Measurements from ENCODE around the gene RNF7. TPM values are rescaled to one million over a fixed set of nuclear protein-coding genes. Genes with fewer than 3 reads are reported as not detected.
"Not testable (repeated sequence)": the region's sequence is repeated elsewhere in the genome, so short reads cannot be mapped to it uniquely, and the experiment has no call there.

RNF7 gene
- total RNA-seq: 10 to 100 TPM; 53.9 to 54.7 TPM

- Histone ChIP-seq H3K4me1 (ENCODE audit: control insufficient read depth in 1 of 2, low read depth in 2 of 2) (peaks cover 33 to 37% of the 10 kb centered on the region in 2 donors), H3K4me3 (peak within 1 kb of the TSS; percentile 82), H3K27me3 (replicated peaks; ENCODE audit: insufficient read depth) (no peaks in the 10 kb centered on the region), H3K36me3 (no peaks in the 10 kb centered on the region), H3K27ac (peak within 1 kb of the TSS; percentile 94), H3K9me3 (no peaks in the 10 kb centered on the region)
- DNase-seq (ENCODE audit: low spot score): peak; percentile 62
- peak; percentile 76 for TF ChIP-seq CTCF (IDR thresholded peaks at IDR 0.05)
- ATAC-seq (ENCODE audit: insufficient number of reproducible peaks, low FRiP score, low read depth): peak; percentile 82
These were observed at the start of gene RNF7 for GRCh38 chr3:141738022-141738890. Gene RNF7, plus strand, starts transcription at chr3:141738298. Its CDS starts 44 bp downstream, at chr3:141738342.

GRCh38 chr3:141690431-141691072 is 47.5 kb upstream of the RNF7 start:
- H3K36me3 ChIP-seq: no peaks in the 10 kb centered on the region
- peaks cover 0 to 10% of the 10 kb centered on the region in 2 donors for H3K4me1 ChIP-seq (ENCODE audit: control insufficient read depth in 1 of 2, low read depth in 2 of 2)
- no peaks in the 10 kb centered on the region for H3K27me3 ChIP-seq (replicated peaks; ENCODE audit: insufficient read depth)
- ATAC-seq (ENCODE audit: insufficient number of reproducible peaks, low FRiP score, low read depth) (no peak), DNase-seq (ENCODE audit: low spot score) (no peak)
- peaks cover 4% of the 10 kb centered on the region for H3K9me3 ChIP-seq
- no peak overlapping the region for H3K27ac ChIP-seq
- TF ChIP-seq CTCF (IDR thresholded peaks at IDR 0.05): no peak
- H3K4me3 ChIP-seq: no peak overlapping the region

GRCh38 chr3:141691471-141691870 is 46.6 kb upstream of the RNF7 start:
- not testable (repeated sequence) for DNase-seq (ENCODE audit: low spot score); H3K4me1 ChIP-seq (ENCODE audit: control insufficient read depth in 1 of 2, low read depth in 2 of 2); H3K9me3 ChIP-seq; H3K4me3 ChIP-seq; ATAC-seq (ENCODE audit: insufficient number of reproducible peaks, low FRiP score, low read depth); H3K27me3 ChIP-seq (replicated peaks; ENCODE audit: insufficient read depth); H3K27ac ChIP-seq; H3K36me3 ChIP-seq

- not testable (repeated sequence) for H3K27me3 ChIP-seq (replicated peaks; ENCODE audit: insufficient read depth); H3K27ac ChIP-seq; H3K36me3 ChIP-seq; H3K9me3 ChIP-seq; H3K4me1 ChIP-seq (ENCODE audit: control insufficient read depth in 1 of 2, low read depth in 2 of 2); H3K4me3 ChIP-seq; ATAC-seq (ENCODE audit: insufficient number of reproducible peaks, low FRiP score, low read depth); DNase-seq (ENCODE audit: low spot score)
These were observed 45.1 kb upstream of the RNF7 start for GRCh38 chr3:141692973-141693372.

GRCh38 chr3:141699324-141699723 is 38.8 kb upstream of the RNF7 start:
- DNase-seq (ENCODE audit: low spot score) (no peak), ATAC-seq (ENCODE audit: insufficient number of reproducible peaks, low FRiP score, low read depth) (no peak)
- Histone ChIP-seq H3K9me3 (no peaks in the 10 kb centered on the region), H3K4me1 (ENCODE audit: control insufficient read depth in 1 of 2, low read depth in 2 of 2) (no peaks in the 10 kb centered on the region), H3K4me3 (no peak overlapping the region), H3K27me3 (replicated peaks; ENCODE audit: insufficient read depth) (no peaks in the 10 kb centered on the region), H3K36me3 (no peaks in the 10 kb centered on the region), H3K27ac (no peak overlapping the region)
- no peak for TF ChIP-seq CTCF (IDR thresholded peaks at IDR 0.05)

GRCh38 chr3:141699897-141700296 is 38.2 kb upstream of the RNF7 start:
- Histone ChIP-seq H3K9me3 (no peaks in the 10 kb centered on the region), H3K27me3 (replicated peaks; ENCODE audit: insufficient read depth) (no peaks in the 10 kb centered on the region), H3K4me3 (no peak overlapping the region), H3K4me1 (ENCODE audit: control insufficient read depth in 1 of 2, low read depth in 2 of 2) (no peaks in the 10 kb centered on the region), H3K27ac (no peak overlapping the region), H3K36me3 (no peaks in the 10 kb centered on the region)
- TF ChIP-seq CTCF (IDR thresholded peaks at IDR 0.05): no peak
- no peak for DNase-seq (ENCODE audit: low spot score)
- ATAC-seq (ENCODE audit: insufficient number of reproducible peaks, low FRiP score, low read depth): no peak

GRCh38 chr3:141703367-141703766 is 34.7 kb upstream of the RNF7 start:
- not testable (repeated sequence) for ATAC-seq (ENCODE audit: insufficient number of reproducible peaks, low FRiP score, low read depth); H3K27me3 ChIP-seq (replicated peaks; ENCODE audit: insufficient read depth); H3K36me3 ChIP-seq; H3K4me3 ChIP-seq; H3K9me3 ChIP-seq; H3K27ac ChIP-seq; DNase-seq (ENCODE audit: low spot score)
- H3K4me1 ChIP-seq (ENCODE audit: control insufficient read depth in 1 of 2, low read depth in 2 of 2): peaks cover 11 to 12% of the 10 kb centered on the region in 2 donors
